ENCODE results near the gene MAP1LC3C. TPM values are rescaled to one million over a fixed set of nuclear protein-coding genes. Genes with fewer than 3 reads are reported as not detected.

The MAP1LC3C gene
- total RNA-seq, 1 experiment from 2014 or later, result 0.67 TPM

DNA sequence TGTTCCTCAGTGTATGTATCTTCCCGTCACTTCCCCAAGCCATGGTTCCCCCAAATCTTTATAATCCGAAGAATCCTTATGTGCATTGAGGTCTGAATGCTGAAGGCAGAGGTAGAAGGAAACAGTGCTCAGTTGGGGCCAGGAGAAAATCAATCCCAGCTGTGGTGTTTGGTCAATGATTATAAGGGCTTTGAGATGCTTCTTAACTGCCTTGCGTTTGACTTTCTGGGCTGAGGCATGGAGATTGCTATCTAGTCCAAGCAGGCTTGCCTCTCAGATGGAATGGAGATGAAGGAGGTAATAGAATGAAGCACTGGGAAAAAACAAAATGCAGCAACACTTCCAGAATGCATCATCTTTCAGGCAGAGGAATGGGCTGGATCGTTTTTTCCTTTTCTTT lies 3.6 kb upstream of the MAP1LC3C start:
- Histone ChIP-seq H3K27me3 (ENCODE audit: low read length) (no peaks in the 10 kb centered on the region), H3K36me3 (ENCODE audit: insufficient read depth, low read length) (no peaks in the 10 kb centered on the region), H3K9ac (ENCODE audit: low read length) (no peak overlapping the region), H3K27ac (ENCODE audit: low read length) (no peak overlapping the region), H3K4me2 (ENCODE audit: low read depth, low read length, poor library complexity, severe bottlenecking) (no peak overlapping the region), H2AFZ (ENCODE audit: low read length) (no peak overlapping the region), H3K4me1 (ENCODE audit: low read length) (peaks cover 4% of the 10 kb centered on the region), H4K20me1 (ENCODE audit: insufficient read depth, low read depth, low read length) (no peaks in the 10 kb centered on the region), H3K9me3 (ENCODE audit: low read length) (no peaks in the 10 kb centered on the region), H3K79me2 (ENCODE audit: low read length) (no peaks in the 10 kb centered on the region), H3K9me2 (replicated peaks; ENCODE audit: insufficient read depth, low read length) (no peaks in the 10 kb centered on the region), H3K4me3 (ENCODE audit: low read length) (no peak overlapping the region)
- peak; percentile 28 for DNase-seq

GRCh38 chr1:242002072-242002471 lies 3.2 kb upstream of the MAP1LC3C start:
- no peak overlapping the region for H2AFZ ChIP-seq (ENCODE audit: low read length)
- DNase-seq, result peak; percentile 21

GRCh38 chr1:242000434-242000833 lies 1.5 kb upstream of the MAP1LC3C start:
- H3K36me3 ChIP-seq (ENCODE audit: insufficient read depth, low read length), result no peaks in the 10 kb centered on the region
- no peaks in the 10 kb centered on the region for H4K20me1 ChIP-seq (ENCODE audit: insufficient read depth, low read depth, low read length)
- no peaks in the 10 kb centered on the region for H3K9me3 ChIP-seq (ENCODE audit: low read length)
- H2AFZ ChIP-seq (ENCODE audit: low read length), result no peak overlapping the region
- H3K9ac ChIP-seq (ENCODE audit: low read length), result no peak overlapping the region
- no peak overlapping the region for H3K4me2 ChIP-seq (ENCODE audit: low read depth, low read length, poor library complexity, severe bottlenecking)
- H3K9me2 ChIP-seq (replicated peaks; ENCODE audit: insufficient read depth, low read length), result no peaks in the 10 kb centered on the region
- no peak overlapping the region for H3K4me3 ChIP-seq (ENCODE audit: low read length)
- H3K27me3 ChIP-seq (ENCODE audit: low read length), result no peaks in the 10 kb centered on the region
- no peak overlapping the region for H3K27ac ChIP-seq (ENCODE audit: low read length)
- peaks cover 4% of the 10 kb centered on the region for H3K4me1 ChIP-seq (ENCODE audit: low read length)
- no peaks in the 10 kb centered on the region for H3K79me2 ChIP-seq (ENCODE audit: low read length)
- DNase-seq, result no peak

More at GRCh38 chr1:242002072-242002471, 3.2 kb upstream of the MAP1LC3C start:
- H3K4me2 ChIP-seq (ENCODE audit: low read depth, low read length, poor library complexity, severe bottlenecking), result no peak overlapping the region
- no peaks in the 10 kb centered on the region for H3K9me2 ChIP-seq (replicated peaks; ENCODE audit: insufficient read depth, low read length)
- H3K79me2 ChIP-seq (ENCODE audit: low read length), result no peaks in the 10 kb centered on the region
- no peaks in the 10 kb centered on the region for H4K20me1 ChIP-seq (ENCODE audit: insufficient read depth, low read depth, low read length)
- H3K4me1 ChIP-seq (ENCODE audit: low read length), result peaks cover 4% of the 10 kb centered on the region
- H3K4me3 ChIP-seq (ENCODE audit: low read length), result no peak overlapping the region
- no peaks in the 10 kb centered on the region for H3K36me3 ChIP-seq (ENCODE audit: insufficient read depth, low read length)
- no peaks in the 10 kb centered on the region for H3K27me3 ChIP-seq (ENCODE audit: low read length)
- H3K9me3 ChIP-seq (ENCODE audit: low read length), result no peaks in the 10 kb centered on the region
- H3K27ac ChIP-seq (ENCODE audit: low read length), result no peak overlapping the region
- no peak overlapping the region for H3K9ac ChIP-seq (ENCODE audit: low read length)

- H3K4me2 ChIP-seq (ENCODE audit: low read depth, low read length, poor library complexity, severe bottlenecking), result no peak overlapping the region
- no peaks in the 10 kb centered on the region for H4K20me1 ChIP-seq (ENCODE audit: insufficient read depth, low read depth, low read length)
- no peak for DNase-seq
- H3K9me3 ChIP-seq (ENCODE audit: low read length), result no peaks in the 10 kb centered on the region
- H3K9me2 ChIP-seq (replicated peaks; ENCODE audit: insufficient read depth, low read length), result no peaks in the 10 kb centered on the region
- H2AFZ ChIP-seq (ENCODE audit: low read length), result no peak overlapping the region
- no peak overlapping the region for H3K4me3 ChIP-seq (ENCODE audit: low read length)
- peaks cover 4% of the 10 kb centered on the region for H3K4me1 ChIP-seq (ENCODE audit: low read length)
- no peaks in the 10 kb centered on the region for H3K27me3 ChIP-seq (ENCODE audit: low read length)
- H3K36me3 ChIP-seq (ENCODE audit: insufficient read depth, low read length), result no peaks in the 10 kb centered on the region
- H3K79me2 ChIP-seq (ENCODE audit: low read length), result no peaks in the 10 kb centered on the region
- H3K27ac ChIP-seq (ENCODE audit: low read length), result no peak overlapping the region
- no peak overlapping the region for H3K9ac ChIP-seq (ENCODE audit: low read length)
These were observed 431 bp downstream of the MAP1LC3C start for GRCh38 chr1:241998412-241998921.

GRCh38 chr1:241997401-241997998 lies 1.4 kb downstream of the MAP1LC3C start:
- DNase-seq, result no peak
- Histone ChIP-seq H3K9ac (ENCODE audit: low read length) (no peak overlapping the region), H3K9me2 (replicated peaks; ENCODE audit: insufficient read depth, low read length) (no peaks in the 10 kb centered on the region), H3K4me2 (ENCODE audit: low read depth, low read length, poor library complexity, severe bottlenecking) (no peak overlapping the region), H3K9me3 (ENCODE audit: low read length) (no peaks in the 10 kb centered on the region), H3K27me3 (ENCODE audit: low read length) (no peaks in the 10 kb centered on the region), H3K27ac (ENCODE audit: low read length) (no peak overlapping the region), H2AFZ (ENCODE audit: low read length) (no peak overlapping the region), H4K20me1 (ENCODE audit: insufficient read depth, low read depth, low read length) (no peaks in the 10 kb centered on the region), H3K4me3 (ENCODE audit: low read length) (no peak overlapping the region), H3K79me2 (ENCODE audit: low read length) (no peaks in the 10 kb centered on the region), H3K36me3 (ENCODE audit: insufficient read depth, low read length) (no peaks in the 10 kb centered on the region), H3K4me1 (ENCODE audit: low read length) (peaks cover 4% of the 10 kb centered on the region)

GRCh38 chr1:241994171-241994570 lies 4.7 kb downstream of the MAP1LC3C start:
- Histone ChIP-seq H3K4me1 (ENCODE audit: low read length) (peaks cover 3% of the 10 kb centered on the region), H3K4me3 (ENCODE audit: low read length) (no peak overlapping the region), H3K9ac (ENCODE audit: low read length) (no peak overlapping the region), H3K4me2 (ENCODE audit: low read depth, low read length, poor library complexity, severe bottlenecking) (no peak overlapping the region), H3K9me2 (replicated peaks; ENCODE audit: insufficient read depth, low read length) (no peaks in the 10 kb centered on the region), H4K20me1 (ENCODE audit: insufficient read depth, low read depth, low read length) (no peaks in the 10 kb centered on the region), H3K36me3 (ENCODE audit: insufficient read depth, low read length) (no peaks in the 10 kb centered on the region), H2AFZ (ENCODE audit: low read length) (no peak overlapping the region), H3K27me3 (ENCODE audit: low read length) (no peaks in the 10 kb centered on the region), H3K27ac (ENCODE audit: low read length) (no peak overlapping the region), H3K9me3 (ENCODE audit: low read length) (no peaks in the 10 kb centered on the region), H3K79me2 (ENCODE audit: low read length) (no peaks in the 10 kb centered on the region)
- DNase-seq, result no peak

- no peaks in the 10 kb centered on the region for H3K79me2 ChIP-seq (ENCODE audit: low read length)
- H4K20me1 ChIP-seq (ENCODE audit: insufficient read depth, low read depth, low read length), result no peaks in the 10 kb centered on the region
- no peaks in the 10 kb centered on the region for H3K27me3 ChIP-seq (ENCODE audit: low read length)
- no peak overlapping the region for H3K4me2 ChIP-seq (ENCODE audit: low read depth, low read length, poor library complexity, severe bottlenecking)
- H3K9ac ChIP-seq (ENCODE audit: low read length), result no peak overlapping the region
- no peaks in the 10 kb centered on the region for H3K36me3 ChIP-seq (ENCODE audit: insufficient read depth, low read length)
- no peak overlapping the region for H2AFZ ChIP-seq (ENCODE audit: low read length)
- H3K27ac ChIP-seq (ENCODE audit: low read length), result no peak overlapping the region
- no peak for DNase-seq
- no peak overlapping the region for H3K4me3 ChIP-seq (ENCODE audit: low read length)
- H3K9me2 ChIP-seq (replicated peaks; ENCODE audit: insufficient read depth, low read length), result no peaks in the 10 kb centered on the region
- no peaks in the 10 kb centered on the region for H3K9me3 ChIP-seq (ENCODE audit: low read length)
- H3K4me1 ChIP-seq (ENCODE audit: low read length), result no peaks in the 10 kb centered on the region
These were observed 6.2 kb downstream of the MAP1LC3C start for GRCh38 chr1:241992734-241993133.

DNA sequence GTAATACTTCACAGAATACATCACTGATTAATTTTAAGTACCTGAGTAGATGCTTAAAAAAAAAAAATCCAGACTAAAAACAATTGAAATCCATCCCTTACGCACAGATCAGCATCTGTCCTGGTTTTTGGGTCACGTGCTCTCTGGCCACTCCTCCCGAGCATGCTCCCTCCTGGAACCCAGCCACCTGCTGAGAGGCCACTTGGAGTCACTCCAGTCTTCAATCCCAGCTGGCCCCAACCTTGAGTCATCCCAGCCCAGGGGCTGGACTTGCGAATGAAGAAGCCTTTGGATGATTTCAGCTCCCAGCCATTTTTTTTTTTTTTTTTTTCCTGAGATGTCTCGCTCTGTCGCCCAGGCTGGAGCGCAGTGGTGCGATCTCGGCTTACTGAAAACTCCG lies 8.9 kb downstream of the MAP1LC3C start:
- Histone ChIP-seq H3K4me1 (ENCODE audit: low read length) (no peaks in the 10 kb centered on the region), H3K27ac (ENCODE audit: low read length) (no peak overlapping the region), H3K79me2 (ENCODE audit: low read length) (no peaks in the 10 kb centered on the region), H3K36me3 (ENCODE audit: insufficient read depth, low read length) (no peaks in the 10 kb centered on the region), H3K4me3 (ENCODE audit: low read length) (no peak overlapping the region), H3K9me3 (ENCODE audit: low read length) (no peaks in the 10 kb centered on the region), H3K9me2 (replicated peaks; ENCODE audit: insufficient read depth, low read length) (no peaks in the 10 kb centered on the region), H3K27me3 (ENCODE audit: low read length) (no peaks in the 10 kb centered on the region), H3K4me2 (ENCODE audit: low read depth, low read length, poor library complexity, severe bottlenecking) (no peak overlapping the region), H2AFZ (ENCODE audit: low read length) (no peak overlapping the region), H3K9ac (ENCODE audit: low read length) (no peak overlapping the region), H4K20me1 (ENCODE audit: insufficient read depth, low read depth, low read length) (no peaks in the 10 kb centered on the region)
- no peak for DNase-seq

Measured in Karpas-422 (cell line).